Measurements from ENCODE around the gene KRT33A.
"Not testable (repeated sequence)": the region's sequence is repeated elsewhere in the genome, so short reads cannot be mapped to it uniquely, and the experiment has no call there.

Gene KRT33A

GRCh38 chr17:41350381-41350878 lies at the start of gene KRT33A:
Gene KRT33A (minus strand): TSS chr17:41350828. CDS start chr17:41350767, 61 bp downstream.
- not testable (repeated sequence) for DNase-seq

GRCh38 chr17:41396996-41397660 lies 46.5 kb upstream of the KRT33A start, which contains the start of gene KRT31:
Gene KRT31 (minus strand): TSS chr17:41397608. CDS start chr17:41397539, 69 bp downstream.
- no peak for DNase-seq

GRCh38 chr17:41396340-41396739 lies 45.7 kb upstream of the KRT33A start:
- DNase-seq = no peak

GRCh38 chr17:41395611-41396010 lies 45.0 kb upstream of the KRT33A start:
- DNase-seq = no peak

- DNase-seq = not testable (repeated sequence)
Observed at GRCh38 chr17:41395044-41395443, 44.4 kb upstream of the KRT33A start.

- no peak for DNase-seq
Observed at GRCh38 chr17:41394254-41394996, 43.8 kb upstream of the KRT33A start.

- no peak for DNase-seq
Observed at GRCh38 chr17:41393826-41394225, 43.2 kb upstream of the KRT33A start.

- no peak for DNase-seq
Observed at GRCh38 chr17:41393294-41393693, 42.7 kb upstream of the KRT33A start.

GRCh38 chr17:41392278-41392677 lies 41.6 kb upstream of the KRT33A start:
- DNase-seq = no peak

GRCh38 chr17:41391535-41391934 lies 40.9 kb upstream of the KRT33A start:
- no peak for DNase-seq

GRCh38 chr17:41390411-41390938 lies 39.8 kb upstream of the KRT33A start:
- no peak for DNase-seq

GRCh38 chr17:41387670-41388069 lies 37.0 kb upstream of the KRT33A start:
- no peak for DNase-seq

GRCh38 chr17:41386227-41386626 lies 35.6 kb upstream of the KRT33A start:
- no peak for DNase-seq

- no peak for DNase-seq
Observed at GRCh38 chr17:41383690-41384089, 33.1 kb upstream of the KRT33A start.

- no peak for DNase-seq
Observed at GRCh38 chr17:41382394-41382793, 31.8 kb upstream of the KRT33A start.

GRCh38 chr17:41381943-41382342 lies 31.3 kb upstream of the KRT33A start, which contains the start of gene KRT34:
Gene KRT34 (minus strand): TSS chr17:41382306. CDS start chr17:41382246, 60 bp downstream.
- DNase-seq = not testable (repeated sequence)

- DNase-seq = not testable (repeated sequence)
Observed at GRCh38 chr17:41380091-41380490, 29.5 kb upstream of the KRT33A start.

- DNase-seq = no peak
Observed at GRCh38 chr17:41377546-41377945, 26.9 kb upstream of the KRT33A start.

- DNase-seq = no peak
Observed at GRCh38 chr17:41369713-41370112, 19.1 kb upstream of the KRT33A start, which contains the start of gene KRT33B. Gene KRT33B (minus strand): TSS chr17:41369813. CDS start chr17:41369750, 63 bp downstream.

- DNase-seq = no peak
Observed at GRCh38 chr17:41369023-41369422, 18.4 kb upstream of the KRT33A start.

- DNase-seq = no peak
Observed at GRCh38 chr17:41367426-41368075, 16.9 kb upstream of the KRT33A start.

- DNase-seq = no peak
Observed at GRCh38 chr17:41366070-41366469, 15.4 kb upstream of the KRT33A start.

- no peak for DNase-seq
Observed at GRCh38 chr17:41363881-41364280, 13.3 kb upstream of the KRT33A start.

Measured in activated CD8-positive, alpha-beta memory T cell treated with anti-CD3 and anti-CD28 coated beads, Interleukin-2, amount 50 U/mL, for 48 hours (primary cell).